SK-N-MC (cell line): Measurements from ENCODE around the gene APP.

Experiments
- EZH2 ChIP-seq: fragments of 200-600 bp; sonication (generic); IDR thresholded peaks from one replicate; pipeline ENCODE4 v1.6.1; 2017; ENCODE audit warnings: antibody characterized with exemption
- FOXP2 ChIP-seq: optimal IDR thresholded peaks from 2 replicates; pipeline ENCODE3; 2011; ENCODE audit warnings: mild to moderate bottlenecking, moderate library complexity; ENCODE audit not compliant: insufficient read depth; ENCODE audit errors: extremely low read length, control extremely low read depth
- POLR2AphosphoS5 ChIP-seq: IDR thresholded peaks from 2 replicates; pipeline ENCODE4 v1.6.1; 2012; ENCODE audit warnings: mild to moderate bottlenecking, low read depth, low read length, borderline replicate concordance

GRCh38 chr21:25907573-25908275, 262.8 kb downstream of the APP start:
- TF ChIP-seq EZH2 (no peak), POLR2AphosphoS5 (no peak), FOXP2 (no peak)
